Upper lobe of left lung (tissue), 4 donors: ENCODE results near the gene ABHD4.

Source experiments
- CTCF ChIP-seq, 6 experiments: fragments of 450-650 bp in 4 of 6; fragments of 200-600 bp in 2 of 6; sonication (generic) in 2 of 6; IDR thresholded peaks; one replicate each; pipeline ENCODE4 v1.5.1; 2016 to 2019; ENCODE audit warnings: antibody characterized with exemption in 6 of 6
- POLR2A ChIP-seq, 4 donors: fragments of 450-650 bp; IDR thresholded peaks; one replicate each; pipeline ENCODE4 v1.5.1; 2016 to 2017; ENCODE audit warnings: antibody characterized with exemption in 4 of 4, mild to moderate bottlenecking in 2 of 4

- peak in 2 of 6 experiments; percentile 43 to 44 for TF ChIP-seq CTCF (IDR thresholded peaks at IDR 0.05)
- no peak for TF ChIP-seq POLR2A (IDR thresholded peaks at IDR 0.05)
Measured at GRCh38 chr14:22598896-22599244, 770 bp downstream of the ABHD4 start.
